ENCODE results near the gene CCNL2. TPM values are rescaled to one million over a fixed set of nuclear protein-coding genes. Genes with fewer than 3 reads are reported as not detected.
"Not testable (repeated sequence)": the region's sequence is repeated elsewhere in the genome, so short reads cannot be mapped to it uniquely, and the experiment has no call there.

Gene CCNL2
- total and polyA plus RNA-seq, 4 experiments from 2014 or later: 18.3 to 394 (median 212) TPM

- no peaks in the 10 kb centered on the region for H3K9me3 Mint-ChIP-seq
- peak; percentile 68 to 79 (median 72) for DNase-seq
- H3K4me3 Mint-ChIP-seq: peak overlapping the region in 7 of 8 donors; percentile 38 to 77 (median 63)
- H3K27me3 Mint-ChIP-seq: no peaks in the 10 kb centered on the region
- CTCF ChIA-PET (ENCODE audit: partially characterized antibody): interaction anchor here (0.8 to 2.6 kb wide), 21 partner anchors 9 to 253 kb away, joined by 3 to 11 read pairs (median 4); partner anchors contain the start of genes CCNL2 and MRPL20
- H3K4me1 Mint-ChIP-seq: peaks cover 6 to 45% (median 28%) of the 10 kb centered on the region in 4 donors
- H3K27ac ChIP-seq (ENCODE audit: low read depth, low read length): peak overlapping the region; percentile 64
- H3K4me3 ChIP-seq (ENCODE audit: low read length in 2 of 2): peak overlapping the region in 1 of 2 donors; percentile 53
- H3K4me1 ChIP-seq (ENCODE audit: insufficient read depth, low read length): peaks cover 46% of the 10 kb centered on the region
- intact Hi-C loops (cut with micrococcal nuclease): loop anchor here (2.0 kb wide), 1 partner anchor 23 kb away; the partner anchor contains the start of gene DVL1
- POLR2A ChIA-PET (ENCODE audit: partially characterized antibody): interaction anchor here (0.7 to 10.2 kb wide), 9 partner anchors 13 to 249 kb away, joined by 3 to 149 read pairs (median 5); partner anchors contain the start of genes CCNL2, MIB2, MRPL20 and UBE2J2
- H3K27ac Mint-ChIP-seq: peak overlapping the region in 6 of 7 donors; percentile 81 to 92 (median 85)
- H3K36me3 Mint-ChIP-seq: peaks cover 0 to 16% of the 10 kb centered on the region in 2 donors
- no peaks in the 10 kb centered on the region for H3K27me3 ChIP-seq (ENCODE audit: insufficient read depth, low read length)
- H3K9me3 ChIP-seq (ENCODE audit: control insufficient read depth in 1 of 2, low read length in 2 of 2): no peaks in the 10 kb centered on the region
- H3K36me3 ChIP-seq (ENCODE audit: insufficient read depth, low read length): no peaks in the 10 kb centered on the region
These were observed 27.1 kb downstream of the CCNL2 start for GRCh38 chr1:1371746-1372711.

- Histone ChIP-seq H3K27ac (ENCODE audit: low read depth, low read length) (peak overlapping the region; percentile 64), H3K4me1 (ENCODE audit: insufficient read depth, low read length) (peaks cover 46% of the 10 kb centered on the region), H3K27me3 (ENCODE audit: insufficient read depth, low read length) (no peaks in the 10 kb centered on the region), H3K4me3 (ENCODE audit: low read length in 2 of 2) (peak overlapping the region in 1 of 2 donors; percentile 53), H3K36me3 (ENCODE audit: insufficient read depth, low read length) (no peaks in the 10 kb centered on the region), H3K9me3 (ENCODE audit: control insufficient read depth in 1 of 2, low read length in 2 of 2) (no peaks in the 10 kb centered on the region)
- Mint-ChIP-seq H3K27ac (peak overlapping the region in 6 of 7 donors; percentile 74 to 92 (median 85)), H3K4me1 (peaks cover 6 to 45% (median 28%) of the 10 kb centered on the region in 4 donors), H3K27me3 (no peaks in the 10 kb centered on the region), H3K9me3 (no peaks in the 10 kb centered on the region), H3K36me3 (peaks cover 0 to 16% of the 10 kb centered on the region in 2 donors), H3K4me3 (peak overlapping the region; percentile 35 to 77 (median 64))
- intact Hi-C loops (cut with micrococcal nuclease): no loop called here
- CTCF ChIA-PET (ENCODE audit: partially characterized antibody): interaction anchor here (0.8 to 2.6 kb wide), 13 partner anchors 8 to 249 kb away, joined by 3 to 11 read pairs (median 6); partner anchors contain the start of genes CCNL2 and MRPL20
- POLR2A ChIA-PET (ENCODE audit: partially characterized antibody): interaction anchor here (0.5 to 10.2 kb wide), 9 partner anchors 12 to 249 kb away, joined by 3 to 149 read pairs (median 4); partner anchors contain the start of genes CCNL2, MIB2 and MRPL20
- peak; percentile 87 to 96 (median 90) for DNase-seq
These were observed 27.8 kb downstream of the CCNL2 start for GRCh38 chr1:1371364-1371745.

GRCh38 chr1:1370771-1371300 is 28.3 kb downstream of the CCNL2 start:
- peak overlapping the region in 5 of 8 donors; percentile 20 to 73 (median 38) for H3K4me3 Mint-ChIP-seq
- DNase-seq: peak in 2 of 5 donors; percentile 22 to 45
- POLR2A ChIA-PET (ENCODE audit: partially characterized antibody): interaction anchor here (0.5 to 10.2 kb wide), 6 partner anchors 17 to 245 kb away, joined by 3 to 149 read pairs (median 5); partner anchors contain the start of genes CCNL2, MIB2 and MRPL20

GRCh38 chr1:1370094-1370493 is 29.0 kb downstream of the CCNL2 start:
- CTCF ChIA-PET (ENCODE audit: partially characterized antibody): interaction anchor here (0.6 to 1.8 kb wide), 3 partner anchors 30 to 419 kb away, joined by 3 to 5 read pairs (median 4); no protein-coding TSS in a partner anchor
- intact Hi-C loops (cut with micrococcal nuclease); H3K4me3 ChIP-seq (ENCODE audit: low read length in 2 of 2); H3K9me3 Mint-ChIP-seq; H3K36me3 ChIP-seq (ENCODE audit: insufficient read depth, low read length); H3K27ac ChIP-seq (ENCODE audit: low read depth, low read length); H3K27me3 Mint-ChIP-seq; H3K9me3 ChIP-seq (ENCODE audit: control insufficient read depth in 1 of 2, low read length in 2 of 2); DNase-seq; H3K27me3 ChIP-seq (ENCODE audit: insufficient read depth, low read length): not testable (repeated sequence)
- Mint-ChIP-seq H3K36me3 (peaks cover 0 to 12% of the 10 kb centered on the region in 2 donors), H3K4me1 (peaks cover 3 to 37% (median 23%) of the 10 kb centered on the region in 4 donors), H3K4me3 (peak overlapping the region in 3 of 8 donors; percentile 20 to 60 (median 40)), H3K27ac (peak overlapping the region in 5 of 7 donors; percentile 18 to 84 (median 52))
- POLR2A ChIA-PET (ENCODE audit: partially characterized antibody): interaction anchor here (1.1 to 10.2 kb wide), 4 partner anchors 16 to 37 kb away, joined by 3 to 149 read pairs (median 38); partner anchors contain the start of genes CCNL2 and MRPL20
- H3K4me1 ChIP-seq (ENCODE audit: insufficient read depth, low read length): peaks cover 40% of the 10 kb centered on the region

More at GRCh38 chr1:1370771-1371300, 28.3 kb downstream of the CCNL2 start:
- Histone ChIP-seq H3K4me1 (ENCODE audit: insufficient read depth, low read length) (peaks cover 41% of the 10 kb centered on the region), H3K27me3 (ENCODE audit: insufficient read depth, low read length) (no peaks in the 10 kb centered on the region), H3K4me3 (ENCODE audit: low read length in 2 of 2) (no peak overlapping the region), H3K36me3 (ENCODE audit: insufficient read depth, low read length) (no peaks in the 10 kb centered on the region), H3K27ac (ENCODE audit: low read depth, low read length) (peak overlapping the region; percentile 64), H3K9me3 (ENCODE audit: control insufficient read depth in 1 of 2, low read length in 2 of 2) (no peaks in the 10 kb centered on the region)
- H3K4me1 Mint-ChIP-seq: peaks cover 6 to 42% (median 27%) of the 10 kb centered on the region in 4 donors
- intact Hi-C loops (cut with micrococcal nuclease): no loop called here
- H3K9me3 Mint-ChIP-seq: no peaks in the 10 kb centered on the region
- CTCF ChIA-PET (ENCODE audit: partially characterized antibody): interaction anchor here (1.5 to 2.6 kb wide), 8 partner anchors 8 to 249 kb away, joined by 4 to 9 read pairs (median 7); no protein-coding TSS in a partner anchor
- H3K27me3 Mint-ChIP-seq: no peaks in the 10 kb centered on the region
- H3K27ac Mint-ChIP-seq: peak overlapping the region in 6 of 7 donors; percentile 24 to 92 (median 87)
- peaks cover 0 to 16% of the 10 kb centered on the region in 2 donors for H3K36me3 Mint-ChIP-seq

- peaks cover 18% of the 10 kb centered on the region for H3K4me1 ChIP-seq (ENCODE audit: insufficient read depth, low read length)
- no peak overlapping the region for H3K4me3 ChIP-seq (ENCODE audit: low read length in 2 of 2)
- Mint-ChIP-seq H3K27me3 (no peaks in the 10 kb centered on the region), H3K9me3 (no peaks in the 10 kb centered on the region), H3K4me3 (no peak overlapping the region), H3K27ac (no peak overlapping the region), H3K4me1 (peaks cover 0 to 23% (median 14%) of the 10 kb centered on the region in 4 donors), H3K36me3 (peaks cover 0 to 3% of the 10 kb centered on the region in 2 donors)
- H3K27me3 ChIP-seq (ENCODE audit: insufficient read depth, low read length): no peaks in the 10 kb centered on the region
- ChIA-PET POLR2A (ENCODE audit: partially characterized antibody) (no interaction called here), CTCF (ENCODE audit: partially characterized antibody) (no interaction called here)
- intact Hi-C loops (cut with micrococcal nuclease): no loop called here
- H3K36me3 ChIP-seq (ENCODE audit: insufficient read depth, low read length): no peaks in the 10 kb centered on the region
- no peak overlapping the region for H3K27ac ChIP-seq (ENCODE audit: low read depth, low read length)
- no peaks in the 10 kb centered on the region for H3K9me3 ChIP-seq (ENCODE audit: control insufficient read depth in 1 of 2, low read length in 2 of 2)
- peak in 1 of 5 donors; percentile 27 for DNase-seq
These were observed 31.8 kb downstream of the CCNL2 start for GRCh38 chr1:1367315-1367714.

- no peaks in the 10 kb centered on the region for H3K9me3 ChIP-seq (ENCODE audit: control insufficient read depth in 1 of 2, low read length in 2 of 2)
- no peaks in the 10 kb centered on the region for H3K27me3 ChIP-seq (ENCODE audit: insufficient read depth, low read length)
- Mint-ChIP-seq H3K27me3 (no peaks in the 10 kb centered on the region), H3K4me3 (no peak overlapping the region), H3K36me3 (peaks cover 0 to 3% of the 10 kb centered on the region in 2 donors), H3K9me3 (no peaks in the 10 kb centered on the region), H3K27ac (no peak overlapping the region), H3K4me1 (peaks cover 0 to 19% (median 11%) of the 10 kb centered on the region in 4 donors)
- H3K36me3 ChIP-seq (ENCODE audit: insufficient read depth, low read length): no peaks in the 10 kb centered on the region
- no peak for DNase-seq
- CTCF ChIA-PET (ENCODE audit: partially characterized antibody): no interaction called here
- POLR2A ChIA-PET (ENCODE audit: partially characterized antibody): no interaction called here
- intact Hi-C loops (cut with micrococcal nuclease): no loop called here
- H3K27ac ChIP-seq (ENCODE audit: low read depth, low read length): no peak overlapping the region
- no peak overlapping the region for H3K4me3 ChIP-seq (ENCODE audit: low read length in 2 of 2)
- peaks cover 12% of the 10 kb centered on the region for H3K4me1 ChIP-seq (ENCODE audit: insufficient read depth, low read length)
These were observed 32.5 kb downstream of the CCNL2 start for GRCh38 chr1:1366699-1367066.
